Measurements from ENCODE around the gene EMX1. TPM values are rescaled to one million over a fixed set of nuclear protein-coding genes. Genes with fewer than 3 reads are reported as not detected.
A peak's percentile ranks its signal among the peaks of the same experiment; 100 is the strongest.
"Not testable (repeated sequence)": the region's sequence is repeated elsewhere in the genome, so short reads cannot be mapped to it uniquely, and the experiment has no call there.

The EMX1 gene
- total RNA-seq, 2 experiments from 2014 or later: not detected

GRCh38 chr2:72893594-72894319 lies 23.6 kb upstream of the EMX1 start:
- H3K4me1 Mint-ChIP-seq: peaks cover 3% of the 10 kb centered on the region
- no peak overlapping the region for H3K4me3 Mint-ChIP-seq
- no peaks in the 10 kb centered on the region for H3K36me3 Mint-ChIP-seq
- DNase-seq (peak; percentile 69), ATAC-seq (ENCODE audit: low read depth) (peak; percentile 79)
- POLR2A ChIA-PET: interaction anchor here (1.0 to 1.6 kb wide), 3 partner anchors 60 to 80 kb away, joined by 4 to 7 read pairs (median 6); no protein-coding TSS in a partner anchor
- no peaks in the 10 kb centered on the region for H3K9me3 Mint-ChIP-seq
- H3K27ac Mint-ChIP-seq: no peak overlapping the region
- peaks cover 33% of the 10 kb centered on the region for H3K27me3 Mint-ChIP-seq

GRCh38 chr2:72894514-72894913 lies 22.8 kb upstream of the EMX1 start:
- no peaks in the 10 kb centered on the region for H3K36me3 Mint-ChIP-seq
- no peak overlapping the region for H3K4me3 Mint-ChIP-seq
- H3K27me3 Mint-ChIP-seq: peaks cover 39% of the 10 kb centered on the region

GRCh38 chr2:72895154-72895553 lies 22.2 kb upstream of the EMX1 start:
- POLR2A ChIA-PET: interaction anchor here (0.6 to 1.0 kb wide), 3 partner anchors 76 to 300 kb away, joined by 3 to 4 read pairs (median 3); no protein-coding TSS in a partner anchor
- H3K36me3 Mint-ChIP-seq: no peaks in the 10 kb centered on the region
- no peak overlapping the region for H3K27ac Mint-ChIP-seq
- no peaks in the 10 kb centered on the region for H3K9me3 Mint-ChIP-seq
- H3K27me3 Mint-ChIP-seq: peaks cover 39% of the 10 kb centered on the region
- no peak overlapping the region for H3K4me3 Mint-ChIP-seq
- ATAC-seq (ENCODE audit: low read depth) (no peak), DNase-seq (no peak)
- H3K4me1 Mint-ChIP-seq: peaks cover 3% of the 10 kb centered on the region

More at GRCh38 chr2:72894514-72894913, 22.8 kb upstream of the EMX1 start:
- no peaks in the 10 kb centered on the region for H3K9me3 Mint-ChIP-seq
- no peak for DNase-seq
- peaks cover 3% of the 10 kb centered on the region for H3K4me1 Mint-ChIP-seq
- POLR2A ChIA-PET: no interaction called here
- ATAC-seq (ENCODE audit: low read depth): no peak
- no peak overlapping the region for H3K27ac Mint-ChIP-seq

- H3K27me3 Mint-ChIP-seq: peaks cover 43% of the 10 kb centered on the region
- DNase-seq: no peak
- no peak overlapping the region for H3K4me3 Mint-ChIP-seq
- no peaks in the 10 kb centered on the region for H3K9me3 Mint-ChIP-seq
- no peak for ATAC-seq (ENCODE audit: low read depth)
- POLR2A ChIA-PET: interaction anchor here (1.0 kb wide), 1 partner anchor 281 kb away, joined by 3 read pairs; no protein-coding TSS in a partner anchor
- H3K27ac Mint-ChIP-seq: no peak overlapping the region
- no peaks in the 10 kb centered on the region for H3K36me3 Mint-ChIP-seq
- peaks cover 3% of the 10 kb centered on the region for H3K4me1 Mint-ChIP-seq
These were observed 21.5 kb upstream of the EMX1 start for GRCh38 chr2:72895759-72896281.

- POLR2A ChIA-PET: no interaction called here
- no peak overlapping the region for H3K4me3 Mint-ChIP-seq
- H3K4me1 Mint-ChIP-seq: peaks cover 3% of the 10 kb centered on the region
- DNase-seq (no peak), ATAC-seq (ENCODE audit: low read depth) (no peak)
- no peak overlapping the region for H3K27ac Mint-ChIP-seq
- peaks cover 49% of the 10 kb centered on the region for H3K27me3 Mint-ChIP-seq
- H3K36me3 Mint-ChIP-seq: no peaks in the 10 kb centered on the region
- no peaks in the 10 kb centered on the region for H3K9me3 Mint-ChIP-seq
These were observed 20.9 kb upstream of the EMX1 start for GRCh38 chr2:72896446-72896845.

- H3K27me3 Mint-ChIP-seq: peaks cover 62% of the 10 kb centered on the region
- no peak overlapping the region for H3K4me3 Mint-ChIP-seq
These were observed 19.3 kb upstream of the EMX1 start for GRCh38 chr2:72897785-72898584.

GRCh38 chr2:72898585-72898906 lies 18.8 kb upstream of the EMX1 start:
- Mint-ChIP-seq H3K27me3 (peaks cover 66% of the 10 kb centered on the region), H3K27ac (no peak overlapping the region), H3K9me3 (no peaks in the 10 kb centered on the region), H3K4me3 (no peak overlapping the region), H3K4me1 (peaks cover 3% of the 10 kb centered on the region), H3K36me3 (no peaks in the 10 kb centered on the region)
- DNase-seq (no peak), ATAC-seq (ENCODE audit: low read depth) (no peak)
- POLR2A ChIA-PET: no interaction called here

More at GRCh38 chr2:72897785-72898584, 19.3 kb upstream of the EMX1 start:
- peaks cover 3% of the 10 kb centered on the region for H3K4me1 Mint-ChIP-seq
- POLR2A ChIA-PET: no interaction called here
- H3K9me3 Mint-ChIP-seq: no peaks in the 10 kb centered on the region
- H3K36me3 Mint-ChIP-seq: no peaks in the 10 kb centered on the region
- DNase-seq (no peak), ATAC-seq (ENCODE audit: low read depth) (no peak)
- no peak overlapping the region for H3K27ac Mint-ChIP-seq

- POLR2A ChIA-PET: no interaction called here
- no peaks in the 10 kb centered on the region for H3K36me3 Mint-ChIP-seq
- no peaks in the 10 kb centered on the region for H3K9me3 Mint-ChIP-seq
- H3K4me1 Mint-ChIP-seq: peaks cover 3% of the 10 kb centered on the region
- peaks cover 73% of the 10 kb centered on the region for H3K27me3 Mint-ChIP-seq
- DNase-seq (no peak), ATAC-seq (ENCODE audit: low read depth) (no peak)
- H3K4me3 Mint-ChIP-seq: no peak overlapping the region
- H3K27ac Mint-ChIP-seq: no peak overlapping the region
These were observed 17.0 kb upstream of the EMX1 start for GRCh38 chr2:72900191-72900825.

GRCh38 chr2:72901426-72901825 lies 15.9 kb upstream of the EMX1 start:
- H3K4me1 Mint-ChIP-seq: no peaks in the 10 kb centered on the region
- H3K27me3 Mint-ChIP-seq: peaks cover 75% of the 10 kb centered on the region
- H3K27ac Mint-ChIP-seq: no peak overlapping the region
- H3K36me3 Mint-ChIP-seq: no peaks in the 10 kb centered on the region
- POLR2A ChIA-PET: no interaction called here
- no peak overlapping the region for H3K4me3 Mint-ChIP-seq
- H3K9me3 Mint-ChIP-seq: no peaks in the 10 kb centered on the region
- no peak for DNase-seq
- ATAC-seq (ENCODE audit: low read depth): no peak

GRCh38 chr2:72907369-72907768 lies 9.9 kb upstream of the EMX1 start:
- H3K36me3 Mint-ChIP-seq; ATAC-seq (ENCODE audit: low read depth); H3K4me1 Mint-ChIP-seq; H3K4me3 Mint-ChIP-seq; H3K27ac Mint-ChIP-seq; DNase-seq; H3K9me3 Mint-ChIP-seq: not testable (repeated sequence)
- POLR2A ChIA-PET: interaction anchor here (0.6 kb wide), 1 partner anchor 1433 kb away, joined by 3 read pairs; no protein-coding TSS in a partner anchor
- peaks cover 89% of the 10 kb centered on the region for H3K27me3 Mint-ChIP-seq

- Mint-ChIP-seq H3K36me3 (no peaks in the 10 kb centered on the region), H3K4me3 (no peak overlapping the region), H3K4me1 (peaks cover 3% of the 10 kb centered on the region), H3K27me3 (peaks cover 86% of the 10 kb centered on the region), H3K27ac (no peak overlapping the region), H3K9me3 (no peaks in the 10 kb centered on the region)
- POLR2A ChIA-PET: no interaction called here
- no peak for DNase-seq
- no peak for ATAC-seq (ENCODE audit: low read depth)
These were observed 8.6 kb upstream of the EMX1 start for GRCh38 chr2:72908741-72909140.

- Mint-ChIP-seq H3K27me3 (peaks cover 85% of the 10 kb centered on the region), H3K4me1 (peaks cover 7% of the 10 kb centered on the region), H3K36me3 (no peaks in the 10 kb centered on the region), H3K9me3 (no peaks in the 10 kb centered on the region), H3K4me3 (no peak overlapping the region), H3K27ac (no peak overlapping the region)
- POLR2A ChIA-PET: interaction anchor here (0.7 kb wide), 1 partner anchor 1667 kb away, joined by 3 read pairs; no protein-coding TSS in a partner anchor
- ATAC-seq (ENCODE audit: low read depth) (no peak), DNase-seq (no peak)
These were observed 6.1 kb upstream of the EMX1 start for GRCh38 chr2:72911256-72911655.

- no peak overlapping the region for H3K4me3 Mint-ChIP-seq
These were observed 3.7 kb upstream of the EMX1 start for GRCh38 chr2:72913486-72914205.

More at GRCh38 chr2:72913486-72914205, 3.7 kb upstream of the EMX1 start:
- Mint-ChIP-seq H3K27me3 (peaks cover 77% of the 10 kb centered on the region), H3K36me3 (no peaks in the 10 kb centered on the region), H3K27ac (no peak overlapping the region), H3K4me1 (peaks cover 15% of the 10 kb centered on the region), H3K9me3 (no peaks in the 10 kb centered on the region)
- POLR2A ChIA-PET: no interaction called here
- DNase-seq (no peak), ATAC-seq (ENCODE audit: low read depth) (no peak)

All from activated naive CD8-positive, alpha-beta T cell treated with anti-CD3 and anti-CD28 coated beads, Interleukin-2, amount 10 ng/mL, durations not matched to agents 7 days and 5 days (primary cell).